ENCODE results near the gene TNP2. TPM values are rescaled to one million over a fixed set of nuclear protein-coding genes. Genes with fewer than 3 reads are reported as not detected.

The TNP2 gene
- total RNA-seq, 1 experiment from 2014 or later: not detected

DNA sequence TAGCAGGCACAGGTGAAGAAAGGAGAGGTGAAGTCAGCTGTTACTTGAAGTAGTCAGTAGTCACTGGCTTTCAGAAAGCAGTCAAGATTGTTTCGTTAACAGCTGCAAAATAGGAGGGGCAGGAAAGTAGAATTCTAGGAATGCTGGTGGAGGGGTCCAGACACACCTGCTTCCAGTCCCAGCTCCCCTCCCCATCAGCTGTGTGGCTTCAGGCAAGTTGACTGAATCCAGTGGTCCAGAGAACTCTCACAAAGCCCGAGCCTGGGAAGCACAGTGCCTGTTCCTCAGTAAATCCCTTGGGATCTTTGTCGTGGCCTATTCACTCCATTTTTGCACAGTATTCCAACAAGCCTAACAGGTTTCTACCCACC, 8.5 kb downstream of the TNP2 start:
- intact Hi-C loops (cut with micrococcal nuclease; ENCODE audit: unreplicated experiment): no loop called here

DNA sequence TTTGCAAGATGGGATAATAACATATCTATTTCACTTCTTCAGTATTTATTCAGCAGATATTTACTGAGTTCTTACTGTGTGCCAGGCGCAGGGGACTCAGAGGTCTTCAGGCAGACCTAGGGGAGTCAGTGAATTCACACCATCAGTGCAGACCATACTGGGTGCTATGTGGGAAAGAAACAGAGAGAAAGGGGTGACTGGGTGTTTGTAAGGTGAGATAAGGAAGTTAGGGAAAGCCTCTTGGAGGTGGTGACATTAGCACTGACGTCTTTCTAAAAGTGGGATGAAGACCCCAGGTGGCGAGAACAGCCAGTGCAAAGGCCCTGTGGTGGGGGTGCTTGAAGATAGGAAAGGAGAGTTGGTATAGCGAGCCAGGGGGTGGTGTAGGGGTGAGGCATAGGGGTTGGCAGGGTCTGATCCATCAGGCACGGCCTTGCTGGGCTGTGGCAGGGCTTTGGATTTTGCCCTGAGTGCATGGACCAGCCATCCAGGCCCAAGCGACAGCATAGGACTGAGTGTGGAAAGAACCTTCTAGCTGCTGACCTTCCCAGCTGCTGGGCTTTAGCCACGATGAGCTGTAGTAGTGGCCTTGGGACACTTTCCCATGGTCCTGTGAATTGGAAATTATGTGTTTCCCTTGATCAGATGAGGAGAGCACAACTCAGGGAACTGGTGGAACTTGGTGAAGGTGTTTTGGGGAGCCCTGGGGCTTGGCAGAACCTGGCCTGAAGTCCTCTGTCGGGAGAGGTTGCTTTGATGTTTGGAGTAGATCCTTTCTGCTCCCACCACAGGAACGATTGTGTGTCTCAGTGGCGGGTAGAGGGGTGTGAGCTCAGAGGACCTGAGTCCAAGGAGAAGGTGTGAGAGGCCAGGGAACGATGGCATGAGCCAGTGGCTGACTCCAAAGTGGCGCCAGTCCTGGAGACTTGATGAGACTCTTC, 9.2 kb downstream of the TNP2 start:
- H3K9me3 ChIP-seq (ENCODE audit: control insufficient read depth, insufficient read depth, low read depth, low read length): no peaks in the 10 kb centered on the region
- no TSS peak for BruUV-seq (replicated peaks)
- ChIA-PET CTCF (interaction anchor here (0.5 kb wide), 1 partner anchor 111 kb away, joined by 4 read pairs; no protein-coding TSS in a partner anchor), POLR2A (no interaction called here)
- no peak for ATAC-seq
- no peak for DNase-seq (ENCODE audit: low read depth, low spot score)
- in situ Hi-C loops (cut with HindIII; ENCODE audit: low pct_unique_long_range_greater_than_20kb, low sequenced_read_pairs) (no loop called here), intact Hi-C loops (cut with micrococcal nuclease; ENCODE audit: unreplicated experiment) (loop anchor here (5.0 kb wide), 2 partner anchors 97 to 308 kb away; no protein-coding TSS in a partner anchor)
- no peaks in the 10 kb centered on the region for H3K27me3 ChIP-seq (ENCODE audit: control insufficient read depth, insufficient read depth, low read length)
- H3K4me3 ChIP-seq (ENCODE audit: low read depth in 2 of 2, low read length in 2 of 2): no peak overlapping the region
- TF ChIP-seq, protein P1, sequence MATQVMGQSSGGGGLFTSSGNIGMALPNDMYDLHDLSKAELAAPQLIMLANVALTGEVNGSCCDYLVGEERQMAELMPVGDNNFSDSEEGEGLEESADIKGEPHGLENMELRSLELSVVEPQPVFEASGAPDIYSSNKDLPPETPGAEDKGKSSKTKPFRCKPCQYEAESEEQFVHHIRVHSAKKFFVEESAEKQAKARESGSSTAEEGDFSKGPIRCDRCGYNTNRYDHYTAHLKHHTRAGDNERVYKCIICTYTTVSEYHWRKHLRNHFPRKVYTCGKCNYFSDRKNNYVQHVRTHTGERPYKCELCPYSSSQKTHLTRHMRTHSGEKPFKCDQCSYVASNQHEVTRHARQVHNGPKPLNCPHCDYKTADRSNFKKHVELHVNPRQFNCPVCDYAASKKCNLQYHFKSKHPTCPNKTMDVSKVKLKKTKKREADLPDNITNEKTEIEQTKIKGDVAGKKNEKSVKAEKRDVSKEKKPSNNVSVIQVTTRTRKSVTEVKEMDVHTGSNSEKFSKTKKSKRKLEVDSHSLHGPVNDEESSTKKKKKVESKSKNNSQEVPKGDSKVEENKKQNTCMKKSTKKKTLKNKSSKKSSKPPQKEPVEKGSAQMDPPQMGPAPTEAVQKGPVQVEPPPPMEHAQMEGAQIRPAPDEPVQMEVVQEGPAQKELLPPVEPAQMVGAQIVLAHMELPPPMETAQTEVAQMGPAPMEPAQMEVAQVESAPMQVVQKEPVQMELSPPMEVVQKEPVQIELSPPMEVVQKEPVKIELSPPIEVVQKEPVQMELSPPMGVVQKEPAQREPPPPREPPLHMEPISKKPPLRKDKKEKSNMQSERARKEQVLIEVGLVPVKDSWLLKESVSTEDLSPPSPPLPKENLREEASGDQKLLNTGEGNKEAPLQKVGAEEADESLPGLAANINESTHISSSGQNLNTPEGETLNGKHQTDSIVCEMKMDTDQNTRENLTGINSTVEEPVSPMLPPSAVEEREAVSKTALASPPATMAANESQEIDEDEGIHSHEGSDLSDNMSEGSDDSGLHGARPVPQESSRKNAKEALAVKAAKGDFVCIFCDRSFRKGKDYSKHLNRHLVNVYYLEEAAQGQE (IDR thresholded peaks at IDR 0.05; ENCODE audit: insufficient read depth in 1 of 2, low read depth in 2 of 2, low read length in 1 of 2): no peak
- TF ChIP-seq SIN3A (IDR thresholded peaks at IDR 0.05; ENCODE audit: borderline replicate concordance, insufficient read depth, low read depth, low read length) (no peak), TCF7L2 (IDR thresholded peaks at IDR 0.05; ENCODE audit: low read depth, low read length) (no peak), POLR2AphosphoS5 (IDR thresholded peaks at IDR 0.05; ENCODE audit: low read depth, low read length) (no peak)
- TF ChIP-seq, protein P2, sequence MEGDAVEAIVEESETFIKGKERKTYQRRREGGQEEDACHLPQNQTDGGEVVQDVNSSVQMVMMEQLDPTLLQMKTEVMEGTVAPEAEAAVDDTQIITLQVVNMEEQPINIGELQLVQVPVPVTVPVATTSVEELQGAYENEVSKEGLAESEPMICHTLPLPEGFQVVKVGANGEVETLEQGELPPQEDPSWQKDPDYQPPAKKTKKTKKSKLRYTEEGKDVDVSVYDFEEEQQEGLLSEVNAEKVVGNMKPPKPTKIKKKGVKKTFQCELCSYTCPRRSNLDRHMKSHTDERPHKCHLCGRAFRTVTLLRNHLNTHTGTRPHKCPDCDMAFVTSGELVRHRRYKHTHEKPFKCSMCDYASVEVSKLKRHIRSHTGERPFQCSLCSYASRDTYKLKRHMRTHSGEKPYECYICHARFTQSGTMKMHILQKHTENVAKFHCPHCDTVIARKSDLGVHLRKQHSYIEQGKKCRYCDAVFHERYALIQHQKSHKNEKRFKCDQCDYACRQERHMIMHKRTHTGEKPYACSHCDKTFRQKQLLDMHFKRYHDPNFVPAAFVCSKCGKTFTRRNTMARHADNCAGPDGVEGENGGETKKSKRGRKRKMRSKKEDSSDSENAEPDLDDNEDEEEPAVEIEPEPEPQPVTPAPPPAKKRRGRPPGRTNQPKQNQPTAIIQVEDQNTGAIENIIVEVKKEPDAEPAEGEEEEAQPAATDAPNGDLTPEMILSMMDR (IDR thresholded peaks at IDR 0.05): no peak
- peaks cover 6% of the 10 kb centered on the region; the same call in 1 of the 2 replicates for H3K4me1 ChIP-seq (ENCODE audit: control insufficient read depth, insufficient read depth, low read length)
- H3K36me3 ChIP-seq (ENCODE audit: control insufficient read depth, insufficient read depth, low read length): no peaks in the 10 kb centered on the region
- no peak overlapping the region for H3K27ac ChIP-seq (ENCODE audit: low read length)

More for the DNA sequence above, 8.5 kb downstream of the TNP2 start:
- no peak for ATAC-seq
- Histone ChIP-seq H3K4me1 (ENCODE audit: control insufficient read depth, insufficient read depth, low read length) (peaks cover 6% of the 10 kb centered on the region; the same call in 1 of the 2 replicates), H3K4me3 (ENCODE audit: low read depth in 2 of 2, low read length in 2 of 2) (no peak overlapping the region), H3K9me3 (ENCODE audit: control insufficient read depth, insufficient read depth, low read depth, low read length) (no peaks in the 10 kb centered on the region), H3K36me3 (ENCODE audit: control insufficient read depth, insufficient read depth, low read length) (no peaks in the 10 kb centered on the region), H3K27ac (ENCODE audit: low read length) (no peak overlapping the region), H3K27me3 (ENCODE audit: control insufficient read depth, insufficient read depth, low read length) (no peaks in the 10 kb centered on the region)
- TF ChIP-seq, protein P2 (IDR thresholded peaks at IDR 0.05): no peak
- TF ChIP-seq SIN3A (IDR thresholded peaks at IDR 0.05; ENCODE audit: borderline replicate concordance, insufficient read depth, low read depth, low read length): no peak
- TF ChIP-seq TCF7L2 (IDR thresholded peaks at IDR 0.05; ENCODE audit: low read depth, low read length): no peak
- TF ChIP-seq POLR2AphosphoS5 (IDR thresholded peaks at IDR 0.05; ENCODE audit: low read depth, low read length): no peak
- TF ChIP-seq, protein P1 (IDR thresholded peaks at IDR 0.05; ENCODE audit: insufficient read depth in 1 of 2, low read depth in 2 of 2, low read length in 1 of 2): no peak
- POLR2A ChIA-PET: interaction anchor here (0.6 kb wide), 1 partner anchor 124 kb away, joined by 13 read pairs; no protein-coding TSS in a partner anchor
- DNase-seq (ENCODE audit: low read depth, low spot score): no peak
- BruUV-seq (replicated peaks): no TSS peak
- in situ Hi-C loops (cut with HindIII; ENCODE audit: low pct_unique_long_range_greater_than_20kb, low sequenced_read_pairs): no loop called here
- CTCF ChIA-PET: no interaction called here

All from Panc1 (cell line).